HepG2 (cell line): Measurements from ENCODE around the gene ATP6V0E2. TPM values are rescaled to one million over a fixed set of nuclear protein-coding genes. Genes with fewer than 3 reads are reported as not detected.

Experiments used
- ATAC-seq: fragments of 200-7000 bp; cut with Tn5 transposase; 3 replicates; pipeline ENCODE4 v1.9.1; 2020; ENCODE audit warnings: mild to moderate bottlenecking, moderate library complexity
- BruUV-seq: library from RNA; stranded (reverse); fragments of 400-500 nt; replicated peaks from 2 replicates; lab custom pipeline; 2021; lab: Mats Ljungman, UMichigan
- CTCF ChIA-PET: fragments of 300-600 bp; formaldehyde crosslinking; extraction: SDS; loops from one replicate; lab custom pipeline; 2021; ENCODE audit warnings: low total read pairs, inconsistent platforms, low intra/inter-chr PET ratio; lab: Yijun Ruan, JAX
- POLR2A ChIA-PET: fragments of 350-600 bp; sonication (Branson Sonifier 250); formaldehyde crosslinking; loops from one replicate; lab custom pipeline; 2020; ENCODE audit warnings: antibody characterized with exemption, inconsistent platforms; lab: Yijun Ruan, JAX
- DNase-seq: peaks from one replicate; pipeline ENCODE4 v3.0.0-alpha.2; 2015; ENCODE audit warnings: low spot score
- FAIRE-seq: peaks from 3 replicates; lab custom pipeline; 2011; peaks lifted over from hg19 to GRCh38; lab: Jason Lieb, UNC
- H2AFZ ChIP-seq: one replicate; pipeline ENCODE4 v1.6.1; 2011; ENCODE audit warnings: low read length, inconsistent platforms
- H3K27ac ChIP-seq: fragments of 300-600 bp; 3 replicates; pipeline ENCODE4 v1.8.0; 2011; ENCODE audit warnings: mixed run types, mild to moderate bottlenecking, mixed read lengths, low read length, inconsistent platforms; ENCODE audit not compliant: insufficient read depth; ENCODE audit errors: extremely low read length
- H3K27me3 ChIP-seq, 2 experiments: fragments of 200-600 bp in 1 of 2; 2 replicates in 1 of 2; 3 replicates in 1 of 2; pipeline versions ENCODE4 v1.6.0 to v1.8.0; 2011; ENCODE audit warnings: low read length in 2 of 2, mild to moderate bottlenecking in 2 of 2, moderate library complexity in 2 of 2, inconsistent platforms in 1 of 2; ENCODE audit not compliant: insufficient read depth in 2 of 2, control insufficient read depth in 1 of 2
- H3K36me3 ChIP-seq, 2 experiments: fragments of 200-600 bp in 1 of 2; replicated peaks in 1 of 2; 2 replicates in 1 of 2; 3 replicates in 1 of 2; pipeline versions ENCODE4 v1.5.1 to v1.8.0; 2011; ENCODE audit warnings: low read length in 2 of 2, inconsistent platforms in 1 of 2; ENCODE audit not compliant: insufficient read depth in 2 of 2, control insufficient read depth in 1 of 2
- H3K4me1 ChIP-seq: 2 replicates; pipeline ENCODE4 v1.5.1; 2012; ENCODE audit warnings: low read length, inconsistent platforms; ENCODE audit not compliant: insufficient read depth
- H3K4me2 ChIP-seq: 2 replicates; pipeline ENCODE4 v1.6.0; 2011; ENCODE audit warnings: low read depth, low read length, inconsistent platforms
- H3K4me3 ChIP-seq, 3 experiments: fragments of 200-600 bp in 1 of 3; sonication (generic), shearing (Covaris generic) in 1 of 3; replicated peaks in 1 of 3; 2 replicates each; pipeline ENCODE4 v1.5.1; 2011 to 2016; ENCODE audit warnings: low read length in 3 of 3, inconsistent platforms in 2 of 3, low read depth in 2 of 3, mild to moderate bottlenecking in 2 of 3, control low read depth in 1 of 3, mixed read lengths in 1 of 3; ENCODE audit not compliant: insufficient read depth in 1 of 3
- H3K79me2 ChIP-seq: one replicate; pipeline ENCODE4 v1.6.1; 2011; ENCODE audit warnings: low read length, inconsistent platforms; ENCODE audit not compliant: insufficient read depth
- H3K9ac ChIP-seq: 2 replicates; pipeline ENCODE4 v1.6.0; 2011; ENCODE audit warnings: mild to moderate bottlenecking, low read depth, low read length, inconsistent platforms; ENCODE audit not compliant: insufficient read depth
- H3K9me3 ChIP-seq: 2 replicates; pipeline ENCODE4 v1.5.1; 2012; ENCODE audit warnings: mild to moderate bottlenecking, low read length
- H4K20me1 ChIP-seq: 2 replicates; pipeline ENCODE4 v1.6.0; 2011; ENCODE audit warnings: inconsistent platforms, mild to moderate bottlenecking, low read length, moderate library complexity; ENCODE audit not compliant: insufficient read depth
- CHD2 ChIP-seq: IDR thresholded peaks from 2 replicates; pipeline ENCODE4 v1.6.1; 2011; ENCODE audit warnings: low read depth, low read length, improper control_type of control experiment
- ELF4 ChIP-seq: sonication (generic); formaldehyde crosslinking; IDR thresholded peaks from 2 replicates; pipeline ENCODE4 v1.5.0; 2020; ENCODE audit warnings: missing genetic modification reagents, mild to moderate bottlenecking, moderate library complexity, borderline replicate concordance
- HNF1B ChIP-seq: sonication (generic); formaldehyde crosslinking; IDR thresholded peaks from 2 replicates; pipeline ENCODE4 v1.5.1; 2020; ENCODE audit warnings: mild to moderate bottlenecking, moderate library complexity, missing genetic modification reagents
- ZFP62 ChIP-seq: sonication (generic); formaldehyde crosslinking; IDR thresholded peaks from 2 replicates; pipeline ENCODE4 v1.4.0; 2020; ENCODE audit warnings: missing genetic modification reagents
- ZHX2 ChIP-seq, 2 experiments: sonication (generic) in 1 of 2; formaldehyde crosslinking in 1 of 2; IDR thresholded peaks; 2 replicates each; pipeline versions ENCODE4 v1.6.1 to v1.9.0; 2014 to 2022; ENCODE audit warnings: antibody characterized with exemption in 1 of 2, borderline replicate concordance in 1 of 2, inconsistent platforms in 1 of 2, low read depth in 1 of 2, missing genetic modification reagents in 1 of 2
- ZNF577 ChIP-seq: sonication (generic); formaldehyde crosslinking; IDR thresholded peaks from 2 replicates; pipeline ENCODE4 v1.4.0; 2020; ENCODE audit warnings: mild to moderate bottlenecking, low read depth, missing genetic modification reagents, borderline replicate concordance
- ZNF607 ChIP-seq: sonication (generic); formaldehyde crosslinking; IDR thresholded peaks from 2 replicates; pipeline ENCODE4 v1.5.1; 2020; ENCODE audit warnings: missing genetic modification reagents, mild to moderate bottlenecking, borderline replicate concordance
- ZNF746 ChIP-seq: sonication (generic); formaldehyde crosslinking; IDR thresholded peaks from 2 replicates; pipeline ENCODE4 v1.8.0; 2022; ENCODE audit warnings: mild to moderate bottlenecking, missing genetic modification reagents
- ZNF747 ChIP-seq: sonication (generic); formaldehyde crosslinking; IDR thresholded peaks from 2 replicates; pipeline ENCODE4 v1.8.1; 2023; ENCODE audit warnings: missing genetic modification reagents, mild to moderate bottlenecking, borderline replicate concordance
- WGBS: methylation state at CpG from one replicate; pipeline ENCODE4 v1.1.6; 2017; ENCODE audit warnings: low lambda C conversion rate; 5-methylcytosine and 5-hydroxymethylcytosine counted together
- in situ Hi-C: cut with HindIII; loops from 2 replicates; pipeline ENCODE4 v1.10.0; 2017; ENCODE audit warnings: low pct_unique_long_range_greater_than_20kb; ENCODE audit not compliant: extremely low pct_ligation_motif_present
- intact Hi-C: fragments of 100-400 bp; cut with micrococcal nuclease; formaldehyde crosslinking; loops from one replicate; pipeline ENCODE4 v1.10.0; 2022; ENCODE audit not compliant: unreplicated experiment
- polyA plus RNA-seq, 8 experiments: library from polyadenylated mRNA; depleted of rRNA in 3 of 8; stranded (reverse) in 7 of 8; unstranded in 1 of 8; fragments of >200 nt; fragmentation: Illumina TruSeq in 4 of 8; extraction: Trizol in 4 of 8; gene quantifications; 2 replicates each; pipeline versions ENCODE4 v1.2.1 to v1.2.3, GENCODE V29; 2011 to 2016; ENCODE audit warnings: low read depth in 4 of 8, missing spikeins in 1 of 8, mixed read lengths in 1 of 8; ENCODE audit not compliant: insufficient read depth in 1 of 8
- total RNA-seq, 5 experiments: library from RNA; depleted of rRNA; stranded (reverse); fragments of >200 nt; fragmentation: Illumina TruSeq; extraction: Trizol; gene quantifications; 2 replicates each; pipeline ENCODE4 v1.2.3, GENCODE V29; 2016; ENCODE audit warnings: low read depth in 1 of 5
- TF ChIP-seq, protein P1 (sequence below): sonication (generic); formaldehyde crosslinking; IDR thresholded peaks from 2 replicates; pipeline ENCODE4 v1.5.1; 2020; ENCODE audit warnings: mild to moderate bottlenecking, missing genetic modification reagents, borderline replicate concordance
- TF ChIP-seq, protein P2 (sequence below): sonication (generic); formaldehyde crosslinking; IDR thresholded peaks from 2 replicates; pipeline ENCODE4 v1.4.0; 2020; ENCODE audit warnings: missing genetic modification reagents, borderline replicate concordance

Gene ATP6V0E2
- total and polyA plus RNA-seq, 2 of the 13 experiments (the other 11 are each of a cell fraction or from before 2014, with no cell fraction given), result 36.8 to 203 TPM

- no peak overlapping the region for H3K4me3 ChIP-seq
- no peak overlapping the region for H2AFZ ChIP-seq
- peaks cover under 1% of the 10 kb centered on the region; the same call in 1 of the 2 replicates for H3K4me1 ChIP-seq
- H3K27me3 ChIP-seq, result no peaks in the 10 kb centered on the region
- BruUV-seq, result no TSS peak
- H4K20me1 ChIP-seq, result no peaks in the 10 kb centered on the region
- ChIA-PET POLR2A (no interaction called here), CTCF (no interaction called here)
- no peak overlapping the region for H3K9ac ChIP-seq
- no peaks in the 10 kb centered on the region for H3K9me3 ChIP-seq
- no peak for DNase-seq
- WGBS, result 71% methylated on average over 8 of the region's 13 CpGs
- intact Hi-C loops (no loop called here), in situ Hi-C loops (no loop called here)
- ATAC-seq, result no peak
- no peaks in the 10 kb centered on the region for H3K79me2 ChIP-seq
- H3K4me2 ChIP-seq, result no peak overlapping the region
- no peaks in the 10 kb centered on the region for H3K36me3 ChIP-seq
- no peak overlapping the region for H3K27ac ChIP-seq
- no peak for FAIRE-seq
- no peak for TF ChIP-seq ELF4 (CRISPR knock-in tag)
- no peak for TF ChIP-seq ZHX2 (IDR thresholded peaks at IDR 0.05; ENCODE audit: low read depth)
- no peak for TF ChIP-seq ZHX2 (CRISPR knock-in tag; IDR thresholded peaks at IDR 0.05; ENCODE audit: borderline replicate concordance)
- TF ChIP-seq, protein P1, sequence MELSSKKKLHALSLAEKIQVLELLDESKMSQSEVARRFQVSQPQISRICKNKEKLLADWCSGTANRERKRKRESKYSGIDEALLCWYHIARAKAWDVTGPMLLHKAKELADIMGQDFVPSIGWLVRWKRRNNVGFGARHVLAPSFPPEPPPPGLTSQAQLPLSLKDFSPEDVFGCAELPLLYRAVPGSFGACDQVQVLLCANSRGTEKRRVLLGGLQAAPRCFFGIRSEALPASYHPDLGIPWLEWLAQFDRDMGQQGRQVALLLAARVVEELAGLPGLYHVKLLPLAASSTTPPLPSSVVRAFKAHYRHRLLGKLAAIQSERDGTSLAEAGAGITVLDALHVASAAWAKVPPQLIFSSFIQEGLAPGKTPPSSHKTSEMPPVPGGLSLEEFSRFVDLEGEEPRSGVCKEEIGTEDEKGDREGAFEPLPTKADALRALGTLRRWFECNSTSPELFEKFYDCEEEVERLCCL (CRISPR knock-in tag), result no peak
- no peak for TF ChIP-seq CHD2
- no peak for TF ChIP-seq ZNF747
- no peak for TF ChIP-seq HNF1B (CRISPR knock-in tag)
- no peak for TF ChIP-seq ZNF746 (CRISPR knock-in tag)
- no peak for TF ChIP-seq ZNF577 (CRISPR knock-in tag)
- TF ChIP-seq, protein P2, sequence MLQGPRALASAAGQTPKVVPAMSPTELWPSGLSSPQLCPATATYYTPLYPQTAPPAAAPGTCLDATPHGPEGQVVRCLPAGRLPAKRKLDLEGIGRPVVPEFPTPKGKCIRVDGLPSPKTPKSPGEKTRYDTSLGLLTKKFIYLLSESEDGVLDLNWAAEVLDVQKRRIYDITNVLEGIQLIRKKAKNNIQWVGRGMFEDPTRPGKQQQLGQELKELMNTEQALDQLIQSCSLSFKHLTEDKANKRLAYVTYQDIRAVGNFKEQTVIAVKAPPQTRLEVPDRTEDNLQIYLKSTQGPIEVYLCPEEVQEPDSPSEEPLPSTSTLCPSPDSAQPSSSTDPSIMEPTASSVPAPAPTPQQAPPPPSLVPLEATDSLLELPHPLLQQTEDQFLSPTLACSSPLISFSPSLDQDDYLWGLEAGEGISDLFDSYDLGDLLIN, result no peak
- TF ChIP-seq ZFP62 (CRISPR knock-in tag), result no peak
- no peak for TF ChIP-seq ZNF607
Measured at GRCh38 chr7:149832332-149833041, 41.3 kb upstream of the ATP6V0E2 start.
